AG04449 (cell line): ENCODE measurements around the gene ZBTB38.
A peak's percentile ranks its signal among the peaks of the same experiment; 100 is the strongest.

Source experiments
- CTCF ChIA-PET: fragments of 350-600 bp; formaldehyde crosslinking; extraction: SDS; loops from one replicate; lab custom pipeline; 2021; ENCODE audit warnings: antibody characterized with exemption; lab: Yijun Ruan, JAX
- POLR2A ChIA-PET: fragments of 400-600, 350-600 bp; formaldehyde crosslinking; extraction: SDS; loops from one replicate; lab custom pipeline; 2020; ENCODE audit warnings: antibody characterized with exemption, inconsistent platforms; lab: Yijun Ruan, JAX
- DNase-seq: peaks from one replicate; pipeline ENCODE4 v3.0.0-alpha.2; 2010; ENCODE audit warnings: low read depth, low spot score
- H3K4me3 ChIP-seq: 2 replicates; pipeline ENCODE4 v1.5.1; 2011; ENCODE audit warnings: low read depth, mild to moderate bottlenecking, control low read depth, low read length
- CTCF ChIP-seq: IDR thresholded peaks from one replicate; pipeline ENCODE4 v1.5.1; 2011; ENCODE audit warnings: mild to moderate bottlenecking, moderate library complexity, low read length, control low read depth, inconsistent platforms; ENCODE audit not compliant: insufficient read depth; ENCODE audit errors: missing control alignments

Gene ZBTB38

GRCh38 chr3:141366285-141367037 lies 1.8 kb upstream of the ZBTB38 start:
- no peak for DNase-seq
- no peak overlapping the region for H3K4me3 ChIP-seq

GRCh38 chr3:141367038-141367730 lies 1.1 kb upstream of the ZBTB38 start:
- DNase-seq, result peak; percentile 100
- POLR2A ChIA-PET, result interaction anchor here (0.6 to 2.0 kb wide), 11 partner anchors 16 to 87 kb away, joined by 3 to 13 read pairs (median 5); no protein-coding TSS in a partner anchor
- no peak overlapping the region for H3K4me3 ChIP-seq
- no peak for TF ChIP-seq CTCF
- CTCF ChIA-PET, result interaction anchor here (0.7 to 2.7 kb wide), 12 partner anchors 12 to 98 kb away, joined by 3 to 14 read pairs (median 4); no protein-coding TSS in a partner anchor

More at GRCh38 chr3:141366285-141367037, 1.8 kb upstream of the ZBTB38 start:
- ChIA-PET POLR2A (interaction anchor here (0.6 to 2.0 kb wide), 12 partner anchors 17 to 139 kb away, joined by 3 to 13 read pairs (median 4); no protein-coding TSS in a partner anchor), CTCF (interaction anchor here (0.9 to 2.7 kb wide), 8 partner anchors 30 to 99 kb away, joined by 3 to 14 read pairs (median 4); no protein-coding TSS in a partner anchor)
- peak; percentile 10 for TF ChIP-seq CTCF

- ChIA-PET POLR2A (interaction anchor here (0.9 to 1.0 kb wide), 2 partner anchors 73 to 87 kb away, joined by 3 to 4 read pairs; no protein-coding TSS in a partner anchor), CTCF (interaction anchor here (0.9 to 2.1 kb wide), 9 partner anchors 11 to 85 kb away, joined by 3 to 12 read pairs (median 4); no protein-coding TSS in a partner anchor)
- DNase-seq, result no peak
- peak overlapping the region; percentile 30 for H3K4me3 ChIP-seq
- no peak for TF ChIP-seq CTCF
These were observed 856 bp downstream of the ZBTB38 start for GRCh38 chr3:141368925-141369794.

GRCh38 chr3:141370065-141370533 lies 1.8 kb downstream of the ZBTB38 start:
- no peak overlapping the region for H3K4me3 ChIP-seq
- TF ChIP-seq CTCF, result peak; percentile 9
- POLR2A ChIA-PET, result no interaction called here
- no peak for DNase-seq
- CTCF ChIA-PET, result interaction anchor here (0.9 to 2.1 kb wide), 7 partner anchors 10 to 84 kb away, joined by 3 to 12 read pairs (median 4); no protein-coding TSS in a partner anchor

- TF ChIP-seq CTCF, result no peak
- H3K4me3 ChIP-seq, result no peak overlapping the region
- POLR2A ChIA-PET, result interaction anchor here (0.8 kb wide), 1 partner anchor 11 kb away, joined by 3 read pairs; no protein-coding TSS in a partner anchor
- no peak for DNase-seq
- CTCF ChIA-PET, result interaction anchor here (1.3 to 3.4 kb wide), 3 partner anchors 11 to 89 kb away, joined by 3 to 21 read pairs (median 13); no protein-coding TSS in a partner anchor
These were observed 3.6 kb downstream of the ZBTB38 start for GRCh38 chr3:141371882-141372281.
